ENCODE data around the gene RSPO3. TPM values are rescaled to one million over a fixed set of nuclear protein-coding genes. Genes with fewer than 3 reads are reported as not detected.
"Not testable (repeated sequence)": the region's sequence is repeated elsewhere in the genome, so short reads cannot be mapped to it uniquely, and the experiment has no call there.

RSPO3 gene
- total RNA-seq, 1 donor from 2014 or later = 8.6 TPM

DNA sequence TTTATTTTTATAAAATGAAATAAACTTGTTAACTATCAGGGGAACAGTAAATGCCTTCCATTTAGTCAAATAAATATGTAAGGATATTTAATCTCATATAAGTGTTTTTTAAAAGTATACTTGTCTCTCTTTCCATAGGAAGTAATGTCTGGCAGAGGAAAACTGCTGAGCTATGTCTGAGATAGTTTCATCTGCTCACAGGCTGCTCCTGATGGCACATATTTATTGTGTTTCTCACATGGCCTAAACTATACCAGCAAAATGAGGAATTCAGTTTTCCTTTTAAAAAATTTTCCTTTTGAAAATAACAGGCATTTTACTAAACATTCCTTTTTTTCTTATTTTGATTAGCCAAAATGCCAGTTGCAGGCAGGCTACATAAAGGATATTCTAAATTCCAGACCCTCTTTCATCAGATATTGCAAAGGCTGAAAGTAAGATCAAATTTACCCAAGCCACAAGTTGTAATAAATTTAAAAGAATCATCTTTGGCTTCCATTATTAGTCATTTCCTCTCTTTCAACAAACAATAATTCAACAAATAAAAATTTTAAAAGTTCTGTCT lies 88.1 kb downstream of the RSPO3 start:
- no peak for DNase-seq

DNA sequence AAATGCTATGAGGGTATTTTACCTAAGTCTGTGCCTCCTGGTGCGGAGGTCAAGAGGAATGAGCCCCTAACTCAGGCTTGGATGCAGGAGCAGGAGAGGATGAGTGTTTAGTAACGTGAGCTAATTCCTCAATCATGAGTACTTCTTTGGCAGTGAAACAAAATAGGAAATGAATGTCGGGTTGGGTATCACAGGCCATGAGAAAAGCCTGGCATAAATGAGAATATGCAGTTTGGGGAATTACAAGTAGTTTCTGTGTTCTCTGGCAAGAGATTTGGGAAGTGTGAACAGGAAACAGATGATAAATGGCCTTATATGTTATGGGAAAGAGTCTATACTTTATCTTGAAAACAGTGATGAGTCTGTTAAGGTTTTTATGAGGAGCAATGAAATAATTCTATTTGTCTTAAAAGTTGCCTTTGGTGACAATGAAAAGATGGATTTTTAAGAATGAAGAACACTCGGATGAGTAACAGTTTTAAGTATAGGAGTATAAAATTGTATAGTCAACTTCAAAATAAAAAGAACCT lies 89.2 kb downstream of the RSPO3 start:
- DNase-seq = no peak

DNA sequence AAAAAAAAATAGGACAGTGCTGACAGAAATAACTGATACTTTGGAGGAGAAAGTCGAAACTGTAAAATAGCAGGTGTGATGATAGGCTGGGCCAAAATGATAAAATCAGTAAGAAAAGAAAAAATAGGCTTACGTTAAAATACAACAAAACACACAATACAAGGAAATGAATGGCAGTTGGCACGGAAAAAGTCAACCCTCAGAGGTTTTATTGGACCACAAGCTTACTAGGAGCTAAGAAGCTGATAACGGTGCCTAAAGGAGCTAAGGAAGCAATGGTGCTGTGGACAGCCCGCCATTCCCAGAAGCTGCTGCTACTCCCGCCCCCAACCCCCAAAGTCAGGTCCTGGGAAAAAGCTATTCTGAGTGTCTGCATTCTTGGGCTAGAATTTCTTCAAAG lies 92.3 kb downstream of the RSPO3 start:
- no peak for DNase-seq

DNA sequence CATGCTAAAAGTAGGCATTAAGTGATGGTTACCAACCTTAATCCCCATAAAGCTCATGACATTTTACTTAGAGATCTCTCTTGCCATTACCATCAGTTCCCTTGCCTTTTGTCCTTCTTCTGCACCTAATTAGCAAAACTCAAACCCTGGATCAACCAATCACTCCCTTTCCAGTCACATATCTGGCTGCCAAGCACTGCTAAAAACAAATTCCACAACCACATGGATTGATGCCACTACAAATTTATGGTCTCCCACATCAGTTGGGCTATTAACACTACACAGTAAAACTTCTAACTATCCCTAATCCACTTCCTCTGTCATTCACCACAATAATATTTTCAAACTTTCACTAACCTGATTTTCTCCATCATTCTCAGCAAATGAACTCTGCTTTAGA lies 93.9 kb downstream of the RSPO3 start:
- no peak for DNase-seq

DNA sequence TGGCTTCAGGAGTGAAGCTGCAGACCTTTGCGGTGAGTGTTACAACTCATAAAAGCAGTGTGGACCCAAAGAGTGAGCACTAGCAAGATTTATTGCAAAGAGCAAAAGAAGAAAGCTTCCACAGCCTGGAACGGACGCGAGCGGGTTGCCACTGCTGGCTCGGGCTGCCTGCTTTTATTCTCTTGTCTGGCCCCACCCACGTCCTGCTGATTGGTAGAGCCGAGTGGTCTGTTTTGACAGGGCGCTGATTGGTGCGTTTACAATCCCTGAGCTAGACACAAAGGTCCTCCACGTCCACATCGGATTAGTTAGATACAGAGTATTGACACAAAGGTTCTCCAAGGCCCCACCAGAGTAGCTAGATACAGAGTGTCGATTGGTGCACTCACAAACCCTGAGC lies 95.6 kb downstream of the RSPO3 start:
- not testable (repeated sequence) for DNase-seq

DNA sequence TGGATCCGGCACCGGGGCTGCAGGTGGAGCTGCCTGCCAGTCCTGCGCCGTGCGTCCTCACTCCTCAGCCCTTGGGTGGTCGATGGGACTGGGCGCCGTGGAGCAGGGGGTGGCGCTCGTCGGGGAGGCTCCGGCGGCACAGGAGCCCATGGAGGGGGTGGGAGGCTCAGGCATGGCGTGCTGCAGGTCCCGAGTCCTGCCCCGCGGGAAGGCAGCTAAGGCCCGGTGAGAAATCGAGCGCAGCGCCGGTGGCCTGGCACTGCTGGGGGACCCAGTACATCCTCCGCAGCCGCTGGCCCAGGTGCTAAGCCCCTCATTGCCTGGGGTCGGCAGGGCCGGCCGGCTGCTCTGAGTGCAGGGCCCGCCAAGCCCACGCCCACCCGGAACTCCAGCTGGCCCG lies 96.1 kb downstream of the RSPO3 start:
- DNase-seq = not testable (repeated sequence)

DNA sequence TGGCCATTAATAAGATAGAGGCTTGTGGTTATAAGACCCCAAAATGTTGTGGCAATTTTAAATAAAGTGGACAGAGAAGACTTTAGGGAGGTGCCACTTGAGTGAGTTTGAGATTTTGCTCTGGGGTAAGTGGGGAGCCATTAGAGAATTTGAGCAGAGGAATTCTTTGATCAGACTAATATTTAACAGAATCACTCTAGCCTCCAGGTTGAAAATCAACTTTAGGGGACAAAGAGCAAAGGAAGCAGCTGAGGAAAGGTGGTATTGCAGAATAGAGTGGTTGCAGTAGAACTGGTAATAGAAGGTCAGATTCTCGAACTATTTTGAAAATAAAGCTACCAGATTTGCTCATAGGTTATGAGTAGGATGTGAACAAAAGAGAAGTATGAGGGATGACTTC lies 97.5 kb downstream of the RSPO3 start:
- DNase-seq = no peak

DNA sequence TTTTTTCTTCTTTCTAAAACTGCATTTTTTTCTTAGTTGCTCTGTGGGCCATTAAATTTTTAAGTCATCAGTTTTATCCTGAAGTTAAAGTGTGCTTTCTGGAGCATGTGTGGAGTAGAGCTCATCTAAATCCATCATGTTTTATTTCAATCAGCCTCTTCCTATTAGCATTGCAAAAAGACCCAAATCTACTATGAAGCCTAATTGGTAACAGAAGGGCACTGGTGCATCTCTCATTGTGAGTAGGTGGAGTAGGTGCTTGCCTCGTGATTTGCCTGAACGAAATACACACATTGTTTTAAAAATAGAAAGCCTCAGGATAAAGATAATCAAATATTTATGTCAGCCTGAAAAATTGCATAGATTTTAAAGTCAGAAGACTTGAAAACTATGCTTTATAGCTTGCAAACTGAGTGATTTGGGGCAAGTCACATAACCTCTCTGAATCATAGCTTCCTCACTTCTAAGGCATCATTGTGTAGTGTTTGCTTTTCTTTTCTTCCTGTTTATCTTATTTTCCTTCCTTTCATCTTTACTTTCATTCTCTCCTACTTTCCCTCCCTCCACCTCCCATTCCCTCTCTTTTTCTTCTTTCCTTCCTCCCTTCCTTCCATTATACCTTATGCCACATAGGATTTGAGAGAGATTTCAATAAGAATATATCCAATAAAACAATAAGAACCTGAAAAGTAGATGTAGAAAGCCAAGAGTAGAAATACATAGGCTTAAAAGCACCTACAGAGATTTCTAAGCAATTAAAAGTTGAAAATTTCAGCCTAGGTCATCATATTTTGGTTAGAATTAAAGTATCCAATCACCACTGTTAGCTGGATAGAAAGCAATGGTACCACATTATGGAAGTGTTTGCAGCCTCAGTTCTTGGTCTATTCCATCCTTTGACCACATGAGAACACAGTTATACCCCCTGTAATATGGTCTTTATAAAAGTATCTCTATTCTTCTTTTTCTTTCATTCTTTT lies 98.6 kb downstream of the RSPO3 start:
- DNase-seq = no peak

DNA sequence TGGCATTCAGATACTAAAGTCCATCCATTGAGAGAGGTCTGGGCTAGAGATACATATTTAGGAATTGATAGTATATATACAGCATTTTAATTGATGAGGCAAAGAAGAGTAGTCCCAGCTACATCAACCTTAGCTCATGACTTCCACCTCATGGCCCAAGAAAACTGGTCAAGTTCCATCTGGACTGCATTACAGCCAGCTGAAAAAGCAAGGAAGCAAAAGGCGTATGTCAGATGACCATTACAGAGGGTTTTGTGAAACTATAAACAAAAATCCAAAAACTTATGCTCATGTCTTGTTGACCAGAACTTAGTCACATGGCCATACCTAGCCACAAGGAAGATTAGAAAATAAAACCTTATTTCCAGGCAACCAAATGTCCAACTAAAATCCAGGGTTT lies 101.4 kb downstream of the RSPO3 start:
- no peak for DNase-seq

DNA sequence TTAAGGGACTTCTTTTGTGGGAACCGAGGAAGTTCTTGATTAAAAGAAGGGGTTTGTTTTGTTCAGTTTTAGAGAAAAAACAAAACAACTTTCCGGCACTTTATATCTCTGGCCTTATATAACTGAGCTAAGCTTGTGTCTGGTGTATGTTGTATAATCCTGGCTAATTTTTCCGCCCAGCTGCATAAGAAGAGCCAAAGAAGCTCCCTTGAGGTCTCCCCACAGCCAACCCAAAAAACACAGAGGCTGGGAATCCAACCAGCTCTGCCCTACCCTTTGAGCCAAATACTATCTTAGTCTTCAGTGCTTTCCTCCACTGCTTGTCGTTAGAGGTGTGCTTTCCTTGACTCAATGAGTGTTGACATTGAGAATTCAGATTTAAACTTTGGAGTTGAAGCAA lies 102.7 kb downstream of the RSPO3 start:
- no peak for DNase-seq

DNA sequence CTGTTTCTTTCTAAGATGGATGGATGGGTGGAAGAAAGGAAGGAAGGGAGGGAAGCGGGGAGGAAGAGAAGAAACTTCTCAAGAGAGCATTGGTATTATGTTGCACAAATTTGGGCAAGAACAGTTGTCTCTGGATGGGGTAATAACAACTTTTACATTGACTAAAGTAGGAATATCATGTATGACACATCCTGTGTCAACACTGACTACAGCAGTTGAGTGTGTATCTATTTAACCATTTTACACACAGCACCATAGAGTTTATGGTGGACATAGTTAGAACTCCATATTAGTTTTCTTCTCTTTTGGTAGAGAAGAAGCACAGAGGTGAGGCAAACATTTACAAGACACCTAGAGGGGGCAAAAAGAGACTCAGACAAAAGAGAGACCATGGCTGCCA lies 103.9 kb downstream of the RSPO3 start:
- DNase-seq = no peak

DNA sequence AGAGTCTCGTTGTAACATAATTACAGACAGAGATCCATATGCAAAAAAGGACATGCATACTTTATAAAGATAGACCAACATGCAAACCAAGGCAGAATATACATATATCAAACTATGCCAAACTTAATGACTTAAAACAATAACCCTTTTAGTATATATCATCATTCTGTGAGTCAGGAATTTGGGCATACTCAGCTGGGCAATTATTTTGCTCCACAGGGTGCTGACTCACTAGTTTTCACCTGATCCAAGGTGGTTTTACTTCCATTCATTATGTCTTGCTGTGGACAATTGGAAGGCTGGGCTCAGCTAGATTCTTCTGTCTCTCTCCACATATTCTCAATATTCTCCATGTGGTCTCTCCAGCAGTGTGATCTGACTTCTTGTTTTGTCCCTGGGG lies 107.0 kb downstream of the RSPO3 start:
- no peak for DNase-seq

DNA sequence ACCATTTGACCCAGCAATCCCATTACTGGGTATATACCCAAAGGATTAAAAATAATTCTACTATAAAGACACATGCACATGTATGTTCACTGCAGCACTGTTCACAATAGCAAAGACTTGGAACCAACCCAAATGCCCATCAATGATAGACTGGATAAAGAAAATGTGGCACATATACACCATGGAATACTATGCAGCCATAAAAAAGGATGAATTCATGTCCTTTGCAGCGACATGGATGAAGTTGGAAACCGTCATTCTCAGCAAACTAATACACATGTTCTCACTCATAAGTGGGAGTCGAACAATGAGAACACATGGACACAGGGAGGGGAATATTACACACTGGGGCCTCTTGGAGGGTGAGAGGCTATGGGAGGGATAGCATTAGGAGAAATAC lies 115.3 kb downstream of the RSPO3 start:
- DNase-seq = not testable (repeated sequence)

DNA sequence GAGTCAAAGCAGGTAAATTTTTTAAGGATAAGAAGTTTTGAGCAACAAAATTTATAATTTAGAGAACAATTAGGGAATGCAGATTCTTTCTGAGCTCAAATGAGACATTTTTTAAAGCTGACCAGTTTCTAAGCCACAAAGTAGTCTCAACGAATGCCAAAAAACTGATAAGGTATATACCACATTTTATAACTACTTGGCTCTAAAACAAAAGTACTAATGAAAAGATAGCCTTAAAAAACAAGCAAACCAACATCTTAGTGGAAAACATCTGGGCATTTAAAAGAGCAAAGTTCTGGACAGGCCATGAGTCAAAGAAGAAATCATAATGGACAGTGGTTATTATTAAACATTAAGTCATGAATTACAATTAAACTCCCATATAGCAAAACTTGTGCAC lies 125.0 kb downstream of the RSPO3 start:
- no peak for DNase-seq

Other genes with a start within 250 kb of the RSPO3 start
- gene RNF146, start 148.2 kb downstream of the RSPO3 start, total RNA-seq = 46.5 TPM
- 126 TPM for gene ECHDC1, start 224.9 kb downstream of the RSPO3 start, total RNA-seq